Measurements from ENCODE around the gene LRRC10.

The LRRC10 gene

DNA sequence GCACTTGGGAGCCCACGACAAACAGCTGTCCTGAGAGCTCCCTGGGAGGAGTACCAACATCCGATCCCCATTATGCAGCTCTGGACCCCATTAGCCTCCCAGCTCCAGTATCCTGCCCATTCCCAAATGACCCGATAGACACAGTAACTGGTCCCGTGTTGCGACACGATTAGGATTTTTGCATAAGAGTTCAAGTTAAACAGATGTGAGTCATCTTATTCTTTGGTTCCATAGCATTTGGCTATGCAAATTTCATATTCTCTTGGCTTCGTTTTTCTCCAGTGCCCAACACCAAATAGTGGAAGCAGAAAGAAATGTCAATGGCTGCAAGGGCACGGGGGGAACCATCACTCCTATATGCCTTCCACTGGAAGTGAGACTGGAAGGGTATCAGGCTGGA lies 43.0 kb upstream of the LRRC10 start:
- no peak for TF ChIP-seq CTCF (IDR thresholded peaks at IDR 0.05)
- Histone ChIP-seq H3K27me3 (no peaks in the 10 kb centered on the region), H3K4me3 (ENCODE audit: low read depth in 1 of 2, low read length in 1 of 2) (no peak overlapping the region), H3K36me3 (no peaks in the 10 kb centered on the region), H3K27ac (no peak overlapping the region), H3K4me1 (ENCODE audit: control insufficient read depth in 1 of 2, insufficient read depth in 1 of 2, low read depth in 1 of 2, low read length in 1 of 2) (no peaks in the 10 kb centered on the region), H3K9me3 (no peaks in the 10 kb centered on the region)

GRCh38 chr12:69651922-69652321 lies 41.2 kb upstream of the LRRC10 start:
- Histone ChIP-seq H3K27me3 (peaks cover 9% of the 10 kb centered on the region), H3K9me3 (no peaks in the 10 kb centered on the region), H3K36me3 (no peaks in the 10 kb centered on the region), H3K4me3 (ENCODE audit: low read depth in 1 of 2, low read length in 1 of 2) (no peak overlapping the region), H3K27ac (no peak overlapping the region), H3K4me1 (ENCODE audit: control insufficient read depth in 1 of 2, insufficient read depth in 1 of 2, low read depth in 1 of 2, low read length in 1 of 2) (no peaks in the 10 kb centered on the region)
- TF ChIP-seq CTCF (IDR thresholded peaks at IDR 0.05): no peak

DNA sequence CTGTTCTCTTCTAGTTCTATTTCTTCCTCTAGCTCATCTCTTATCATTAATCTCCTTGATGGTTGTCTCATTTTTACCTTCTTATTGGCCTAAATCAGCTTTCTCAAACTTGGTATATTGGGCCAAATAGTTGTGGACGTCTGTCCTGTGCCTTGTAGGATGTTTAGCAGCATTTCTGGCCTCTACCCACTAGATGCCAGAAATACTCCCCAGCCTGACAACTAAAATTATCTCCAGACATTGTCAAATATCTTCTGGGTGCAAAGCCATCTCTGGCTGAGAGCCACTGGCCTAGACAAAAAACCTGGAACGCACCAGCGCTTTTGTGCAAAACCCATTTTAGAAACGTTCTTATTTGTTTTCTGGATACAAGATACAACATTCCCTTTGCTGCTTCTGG lies 38.8 kb upstream of the LRRC10 start:
- no peak overlapping the region for H3K27ac ChIP-seq
- no peak for TF ChIP-seq CTCF (IDR thresholded peaks at IDR 0.05)

DNA sequence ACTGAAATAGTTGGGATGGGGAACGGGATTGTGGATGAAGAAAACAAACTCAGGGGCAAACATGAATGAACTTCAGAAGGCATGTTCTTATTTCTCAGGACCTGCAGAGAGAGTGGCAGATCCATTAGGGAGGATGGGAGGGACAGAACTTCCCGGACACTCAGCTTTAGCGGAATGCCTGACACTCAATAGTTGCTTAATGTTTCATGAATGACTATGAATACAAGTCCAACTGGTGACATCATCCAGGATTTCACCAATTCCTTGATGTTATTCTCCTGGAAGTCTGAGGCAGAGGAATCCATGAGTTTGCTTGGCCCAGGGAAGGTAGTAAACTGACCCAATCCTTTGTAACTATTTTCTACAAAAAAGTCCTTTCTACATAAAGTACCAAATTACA lies 37.8 kb upstream of the LRRC10 start:
- no peak overlapping the region for H3K27ac ChIP-seq
- no peak overlapping the region for H3K4me3 ChIP-seq (ENCODE audit: low read depth in 1 of 2, low read length in 1 of 2)
- no peaks in the 10 kb centered on the region for H3K36me3 ChIP-seq
- no peaks in the 10 kb centered on the region for H3K9me3 ChIP-seq
- peaks cover 9% of the 10 kb centered on the region for H3K27me3 ChIP-seq
- no peak for TF ChIP-seq CTCF (IDR thresholded peaks at IDR 0.05)
- no peaks in the 10 kb centered on the region for H3K4me1 ChIP-seq (ENCODE audit: control insufficient read depth in 1 of 2, insufficient read depth in 1 of 2, low read depth in 1 of 2, low read length in 1 of 2)

More for the DNA sequence above, 38.8 kb upstream of the LRRC10 start:
- H3K9me3 ChIP-seq: no peaks in the 10 kb centered on the region
- no peak overlapping the region for H3K4me3 ChIP-seq (ENCODE audit: low read depth in 1 of 2, low read length in 1 of 2)
- H3K4me1 ChIP-seq (ENCODE audit: control insufficient read depth in 1 of 2, insufficient read depth in 1 of 2, low read depth in 1 of 2, low read length in 1 of 2): no peaks in the 10 kb centered on the region
- no peaks in the 10 kb centered on the region for H3K36me3 ChIP-seq
- peaks cover 9% of the 10 kb centered on the region for H3K27me3 ChIP-seq

GRCh38 chr12:69647178-69647577 lies 36.5 kb upstream of the LRRC10 start:
- Histone ChIP-seq H3K27ac (no peak overlapping the region), H3K36me3 (no peaks in the 10 kb centered on the region), H3K9me3 (no peaks in the 10 kb centered on the region), H3K4me1 (ENCODE audit: control insufficient read depth in 1 of 2, insufficient read depth in 1 of 2, low read depth in 1 of 2, low read length in 1 of 2) (no peaks in the 10 kb centered on the region), H3K27me3 (peaks cover 9% of the 10 kb centered on the region), H3K4me3 (ENCODE audit: low read depth in 1 of 2, low read length in 1 of 2) (no peak overlapping the region)
- TF ChIP-seq CTCF (IDR thresholded peaks at IDR 0.05): no peak

DNA sequence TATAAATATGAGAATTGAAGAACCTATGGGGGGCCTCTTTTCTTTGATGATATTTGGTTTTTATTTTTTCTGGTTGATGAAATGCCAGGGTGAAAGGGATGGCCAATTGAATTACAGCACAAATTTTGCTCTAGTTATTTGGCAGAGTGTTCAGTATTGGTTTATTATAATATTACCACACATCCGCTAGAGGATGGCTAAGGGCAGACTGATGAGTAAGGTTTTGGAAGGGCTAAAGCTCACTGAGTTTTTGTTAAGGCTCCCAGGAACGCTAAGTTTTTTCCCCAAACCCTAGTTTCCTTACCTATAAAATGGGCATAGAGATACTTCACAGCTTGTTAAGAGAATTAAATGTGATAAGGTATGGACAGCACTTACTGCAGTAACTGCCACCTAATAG lies 34.3 kb upstream of the LRRC10 start:
- Histone ChIP-seq H3K27ac (no peak overlapping the region), H3K27me3 (peaks cover 9% of the 10 kb centered on the region), H3K4me3 (ENCODE audit: low read depth in 1 of 2, low read length in 1 of 2) (no peak overlapping the region), H3K4me1 (ENCODE audit: control insufficient read depth in 1 of 2, insufficient read depth in 1 of 2, low read depth in 1 of 2, low read length in 1 of 2) (no peaks in the 10 kb centered on the region), H3K36me3 (no peaks in the 10 kb centered on the region), H3K9me3 (no peaks in the 10 kb centered on the region)
- no peak for TF ChIP-seq CTCF (IDR thresholded peaks at IDR 0.05)

Measured in neutrophil (primary cell).